B cell (primary cell): ENCODE results near the gene PTPRC.

ENCODE experiments used
- CTCF ChIP-seq: fragments of 200-600 bp; IDR thresholded peaks from one replicate; pipeline ENCODE4 v1.8.0; 2022; ENCODE audit warnings: antibody characterized with exemption, mild to moderate bottlenecking
- EZH2 ChIP-seq: IDR thresholded peaks from 2 replicates; pipeline ENCODE4 v1.6.1; 2012; ENCODE audit warnings: borderline replicate concordance, low read depth, mild to moderate bottlenecking, moderate library complexity, low read length; ENCODE audit not compliant: insufficient read depth, poor library complexity, severe bottlenecking

- TF ChIP-seq CTCF (no peak), EZH2 (no peak)
Measured at GRCh38 chr1:198750081-198750480, 111.2 kb downstream of the PTPRC start.
